ENCODE measurements around the gene CCSER2.
"Not testable (repeated sequence)": the region's sequence is repeated elsewhere in the genome, so short reads cannot be mapped to it uniquely, and the experiment has no call there.

The CCSER2 gene

GRCh38 chr10:84312816-84313215, 15.6 kb upstream of the CCSER2 start:
- DNase-seq, result no peak

- no peak for DNase-seq
These were observed 14.1 kb upstream of the CCSER2 start for GRCh38 chr10:84314275-84314674.

GRCh38 chr10:84317174-84317573, 11.2 kb upstream of the CCSER2 start:
- no peak for DNase-seq

GRCh38 chr10:84321902-84322301, 6.5 kb upstream of the CCSER2 start:
- no peak for DNase-seq

GRCh38 chr10:84323566-84323965, 4.8 kb upstream of the CCSER2 start:
- not testable (repeated sequence) for DNase-seq

- DNase-seq, result not testable (repeated sequence)
These were observed 1.4 kb upstream of the CCSER2 start for GRCh38 chr10:84326995-84327394.

- DNase-seq, result peak; percentile 62
These were observed 815 bp downstream of the CCSER2 start for GRCh38 chr10:84329196-84329611.

- DNase-seq, result no peak
These were observed 1.7 kb downstream of the CCSER2 start for GRCh38 chr10:84329986-84330651.

GRCh38 chr10:84331091-84331490, 2.7 kb downstream of the CCSER2 start:
- DNase-seq, result no peak

- peak; percentile 71 for DNase-seq
These were observed 5.6 kb downstream of the CCSER2 start for GRCh38 chr10:84333864-84334451.

- no peak for DNase-seq
These were observed 6.4 kb downstream of the CCSER2 start for GRCh38 chr10:84334811-84335210.

GRCh38 chr10:84335516-84335915, 7.1 kb downstream of the CCSER2 start:
- no peak for DNase-seq

- DNase-seq, result no peak
These were observed 8.2 kb downstream of the CCSER2 start for GRCh38 chr10:84336406-84337090.

- no peak for DNase-seq
These were observed 8.8 kb downstream of the CCSER2 start for GRCh38 chr10:84337199-84337598.

GRCh38 chr10:84339025-84339424, 10.6 kb downstream of the CCSER2 start:
- DNase-seq, result no peak

- no peak for DNase-seq
These were observed 11.8 kb downstream of the CCSER2 start for GRCh38 chr10:84340187-84340586.

GRCh38 chr10:84340632-84341537, 12.5 kb downstream of the CCSER2 start:
- DNase-seq, result no peak

GRCh38 chr10:84341538-84341856, 13.1 kb downstream of the CCSER2 start:
- no peak for DNase-seq

- DNase-seq, result no peak
These were observed 13.6 kb downstream of the CCSER2 start for GRCh38 chr10:84341983-84342382.

- no peak for DNase-seq
These were observed 14.2 kb downstream of the CCSER2 start for GRCh38 chr10:84342584-84342983.

- no peak for DNase-seq
These were observed 15.4 kb downstream of the CCSER2 start for GRCh38 chr10:84343831-84344230.

- DNase-seq, result no peak
These were observed 16.1 kb downstream of the CCSER2 start for GRCh38 chr10:84344526-84344925.

GRCh38 chr10:84347575-84348002, 19.2 kb downstream of the CCSER2 start:
- not testable (repeated sequence) for DNase-seq

All from OCI-M1 (cell line).